OCI-LY7 (cell line): ENCODE results near the gene MARK3.

Experiments
- CTCF ChIP-seq: fragments of 200-600 bp; sonication (generic); conservative IDR thresholded peaks from 2 replicates; pipeline ENCODE4 v1.5.1; 2014; ENCODE audit warnings: mild to moderate bottlenecking, antibody characterized with exemption, low read length, moderate library complexity, mixed read lengths
- EZH2phosphoT487 ChIP-seq: fragments of 200-600 bp; sonication (generic); IDR thresholded peaks from 2 replicates; pipeline ENCODE4 v1.6.1; 2018; ENCODE audit warnings: low read depth, borderline replicate concordance, mild to moderate bottlenecking, mixed run types, antibody characterized with exemption, low read length, moderate library complexity, mixed read lengths

GRCh38 chr14:103436533-103436932 is 51.3 kb downstream of the MARK3 start:
- TF ChIP-seq CTCF = no peak
- TF ChIP-seq EZH2phosphoT487 = no peak
